Liver (tissue), 3 donors: ENCODE results near the gene ZNF426.

Experiments
- CTCF ChIP-seq: fragments of 150-350 bp; IDR thresholded peaks from 2 replicates; pipeline ENCODE4 v1.5.1; 2017; ENCODE audit warnings: improper control_type of control experiment, low read depth, low read length; ENCODE audit not compliant: missing input control
- FOXA1 ChIP-seq: IDR thresholded peaks from 2 replicates; pipeline ENCODE4 v1.6.1; 2016; ENCODE audit warnings: antibody characterized with exemption
- GABPA ChIP-seq, 2 donors: IDR thresholded peaks in 1 of 2; conservative IDR thresholded peaks in 1 of 2; 2 replicates each; pipeline ENCODE4 v1.6.1; 2016; ENCODE audit warnings: antibody characterized with exemption in 2 of 2, mild to moderate bottlenecking in 1 of 2, moderate library complexity in 1 of 2
- HNF4G ChIP-seq: IDR thresholded peaks from 2 replicates; pipeline ENCODE4 v1.6.1; 2016; ENCODE audit warnings: antibody characterized with exemption
- JUND ChIP-seq, 2 donors: IDR thresholded peaks; 2 replicates each; pipeline ENCODE4 v1.6.1; 2016; ENCODE audit warnings: antibody characterized with exemption in 2 of 2
- MAX ChIP-seq: IDR thresholded peaks from 2 replicates; pipeline ENCODE4 v1.6.1; 2016; ENCODE audit warnings: antibody characterized with exemption
- RAD21 ChIP-seq, 2 donors: IDR thresholded peaks; 2 replicates each; pipeline ENCODE4 v1.6.1; 2016; ENCODE audit warnings: antibody characterized with exemption in 2 of 2, mild to moderate bottlenecking in 2 of 2
- REST ChIP-seq: IDR thresholded peaks from 2 replicates; pipeline ENCODE4 v1.6.1; 2016; ENCODE audit warnings: antibody characterized with exemption, mild to moderate bottlenecking
- RXRA ChIP-seq, 2 donors: IDR thresholded peaks; 2 replicates each; pipeline ENCODE4 v1.6.1; 2017 to 2018; ENCODE audit warnings: antibody characterized with exemption in 2 of 2, mild to moderate bottlenecking in 1 of 2
- SP1 ChIP-seq: IDR thresholded peaks from 2 replicates; pipeline ENCODE4 v1.6.1; 2018; ENCODE audit warnings: antibody characterized with exemption, mild to moderate bottlenecking
- TAF1 ChIP-seq: conservative IDR thresholded peaks from 2 replicates; pipeline ENCODE4 v1.6.1; 2016; ENCODE audit warnings: antibody characterized with exemption, mild to moderate bottlenecking
- YY1 ChIP-seq: IDR thresholded peaks from 2 replicates; pipeline ENCODE4 v1.6.1; 2016; ENCODE audit warnings: antibody characterized with exemption, mild to moderate bottlenecking
- ZBTB33 ChIP-seq: IDR thresholded peaks from 2 replicates; pipeline ENCODE4 v1.6.1; 2016; ENCODE audit warnings: antibody characterized with exemption
- TF ChIP-seq, protein P1 (sequence below): IDR thresholded peaks from 2 replicates; pipeline ENCODE4 v1.6.1; 2016; ENCODE audit warnings: antibody characterized with exemption
- donor health status: healthy.
- donor health status: healthy.

DNA sequence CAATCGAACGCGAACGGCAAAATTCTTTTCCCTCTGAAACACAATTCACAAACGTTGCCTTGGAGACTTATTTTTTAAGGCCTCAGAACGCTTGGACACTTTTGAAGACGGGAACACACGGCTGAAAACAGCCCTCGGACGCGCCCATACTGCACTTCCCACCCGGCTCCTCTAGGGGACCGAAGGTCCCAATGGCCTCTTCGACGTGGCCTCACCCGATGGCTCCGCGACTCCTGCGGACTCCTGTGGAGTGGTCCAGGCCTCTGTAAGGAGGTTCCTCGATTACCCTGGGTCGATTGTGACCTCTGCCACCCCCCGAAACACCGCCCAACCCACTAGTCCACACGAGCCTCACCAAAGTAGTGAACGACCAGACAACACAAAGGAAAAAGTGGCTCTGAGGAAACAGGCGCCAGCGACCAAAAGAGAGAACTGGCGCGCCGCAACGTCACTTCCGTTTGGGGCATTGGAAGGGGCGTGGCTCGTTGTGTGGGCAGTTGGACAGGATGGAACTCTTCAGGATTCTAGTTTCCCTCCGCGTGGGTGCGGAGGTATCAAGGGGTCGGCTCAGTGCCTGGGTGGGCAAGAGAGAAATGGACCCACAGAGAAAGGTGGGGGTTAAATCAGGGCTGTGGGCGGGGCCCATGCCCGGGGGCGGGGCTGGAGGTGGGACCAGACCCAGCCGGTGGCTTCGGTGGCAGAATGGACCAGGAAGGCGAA lies 40.1 kb downstream of the ZNF426 start, which contains the start of gene ZNF560:
- TF ChIP-seq CTCF (no peak), JUND (IDR thresholded peaks at IDR 0.05) (no peak), HNF4G (no peak), RAD21 (IDR thresholded peaks at IDR 0.05) (no peak), MAX (no peak), TAF1 (no peak), GABPA (IDR thresholded peaks at IDR 0.05 in 1 of 2, conservative IDR thresholded peaks at IDR 0.05 in 1 of 2) (no peak), REST (no peak), ZBTB33 (no peak), RXRA (IDR thresholded peaks at IDR 0.05) (no peak), FOXA1 (no peak), SP1 (no peak), YY1 (no peak)
- TF ChIP-seq, protein P1, sequence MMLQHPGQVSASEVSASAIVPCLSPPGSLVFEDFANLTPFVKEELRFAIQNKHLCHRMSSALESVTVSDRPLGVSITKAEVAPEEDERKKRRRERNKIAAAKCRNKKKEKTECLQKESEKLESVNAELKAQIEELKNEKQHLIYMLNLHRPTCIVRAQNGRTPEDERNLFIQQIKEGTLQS: no peak
